HG03095 (cell line): ENCODE data around the gene LDAH.

Source experiments
- ATAC-seq: cut with Tn5 transposase; IDR thresholded peaks from one replicate; pipeline ENCODE4 v1.9.1; 2021; ENCODE audit warnings: moderate library complexity; ENCODE audit not compliant: unreplicated experiment

The LDAH gene

GRCh38 chr2:20669562-20670314 lies 153.2 kb downstream of the LDAH start:
- ATAC-seq: no peak

GRCh38 chr2:20668871-20669475 lies 153.9 kb downstream of the LDAH start:
- no peak for ATAC-seq

DNA sequence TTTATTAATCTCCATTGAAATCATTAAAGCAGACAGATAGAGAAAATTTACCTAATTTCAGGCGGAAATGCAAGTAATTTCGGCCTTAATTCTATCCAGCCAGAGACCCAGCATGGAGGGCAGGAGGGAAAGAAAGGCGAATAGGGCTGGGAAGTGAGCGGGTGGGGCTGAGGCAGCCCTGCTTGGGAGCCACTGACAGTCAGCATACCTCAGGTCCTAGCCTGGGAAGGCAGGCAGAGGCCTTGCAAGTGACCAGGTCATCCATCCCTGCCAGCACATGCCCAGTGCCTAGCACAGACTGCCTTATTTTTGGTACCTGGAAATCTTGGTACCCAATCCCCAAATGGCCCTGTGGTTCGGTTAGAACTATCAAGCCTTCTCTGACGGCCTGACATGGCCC lies 154.4 kb downstream of the LDAH start:
- no peak for ATAC-seq

- no peak for ATAC-seq
Measured at GRCh38 chr2:20667531-20668401, 155.1 kb downstream of the LDAH start.

GRCh38 chr2:20667151-20667530 lies 155.8 kb downstream of the LDAH start:
- ATAC-seq: no peak

DNA sequence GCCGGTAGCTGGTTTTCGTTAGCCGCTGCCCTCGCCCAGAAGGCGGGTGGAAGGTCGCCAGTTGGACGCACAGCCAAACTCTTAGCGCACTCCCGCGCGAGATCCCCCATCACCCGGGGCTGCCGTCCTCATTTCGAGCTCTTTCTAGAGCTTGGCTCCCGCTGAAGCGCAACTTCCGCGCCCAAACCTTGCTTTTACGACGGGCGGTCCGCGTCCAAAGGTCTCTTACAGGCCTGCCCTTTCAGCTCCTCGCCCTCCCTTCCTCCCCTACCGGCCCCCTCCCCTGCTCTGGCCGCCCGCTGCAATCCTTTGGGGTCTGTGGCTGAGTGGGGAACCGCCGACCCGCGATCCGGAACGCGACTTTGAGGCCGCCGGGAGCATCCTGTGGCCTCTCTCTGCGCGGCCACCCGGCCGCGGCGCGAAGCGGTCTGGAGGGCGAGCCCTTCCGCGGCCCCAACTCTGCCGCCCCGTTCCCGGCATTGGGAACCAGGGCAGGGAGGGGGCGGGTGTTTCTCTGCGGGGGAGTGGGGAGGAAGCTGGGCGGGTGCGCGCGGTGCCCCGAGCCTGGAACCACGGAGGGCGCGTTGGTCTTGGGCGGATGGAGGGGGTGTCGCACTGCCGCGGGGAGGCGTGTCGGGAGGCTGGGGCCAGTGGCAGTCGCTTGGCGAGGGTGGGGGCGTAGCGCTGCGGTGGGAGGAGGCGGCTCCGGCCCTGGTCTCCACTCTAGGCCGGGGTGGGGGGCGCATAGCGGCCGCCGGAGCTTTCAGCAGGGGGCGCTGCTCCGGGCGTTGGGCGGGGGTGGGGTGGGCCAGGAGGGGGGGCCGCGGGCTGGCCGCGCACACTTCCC lies 156.4 kb downstream of the LDAH start, which contains the start of gene GDF7:
TSS of gene GDF7 (plus strand) at position 841 of the 847 bp plus-strand sequence. CDS start 96 bp downstream, outside the sequence.
- ATAC-seq: no peak

GRCh38 chr2:20666005-20666303 lies 156.9 kb downstream of the LDAH start:
- no peak for ATAC-seq

DNA sequence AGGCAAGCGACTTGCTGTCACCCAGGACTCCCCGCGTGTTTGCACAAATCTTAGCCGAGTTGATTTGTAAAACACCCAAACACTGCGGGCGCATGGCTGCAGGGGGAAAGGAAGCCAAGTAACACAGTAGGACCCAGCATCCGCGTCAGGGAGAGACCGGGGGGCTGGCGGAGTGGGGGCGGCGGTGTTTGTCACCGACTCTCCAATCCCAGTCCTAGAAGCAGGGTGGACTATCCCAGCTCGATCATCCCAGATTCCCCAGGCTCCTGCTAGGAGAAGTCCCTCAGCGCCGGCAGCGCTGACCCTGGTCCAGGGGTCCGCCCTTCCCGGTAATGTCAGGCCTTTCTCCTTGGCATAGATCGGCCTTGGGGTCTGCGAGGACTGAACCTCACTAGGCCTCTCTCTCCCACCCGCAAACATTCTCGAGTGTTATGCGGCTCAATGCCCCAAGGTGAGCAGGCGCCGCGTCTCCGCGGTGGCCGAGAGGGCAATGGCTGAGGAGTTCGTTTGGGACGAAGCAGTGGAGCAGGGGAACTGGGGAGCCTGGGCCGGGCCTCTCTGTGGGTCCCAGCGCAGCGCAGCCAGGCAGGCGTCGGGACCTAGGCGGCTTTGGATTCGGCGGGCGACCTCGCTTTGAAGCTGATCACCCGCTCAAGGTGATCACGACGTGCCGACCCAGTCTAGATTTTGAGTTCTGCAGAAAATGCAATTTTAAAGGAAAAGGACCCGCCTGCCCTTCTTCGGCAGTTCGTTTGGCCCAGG lies 157.5 kb downstream of the LDAH start:
- ATAC-seq: no peak

DNA sequence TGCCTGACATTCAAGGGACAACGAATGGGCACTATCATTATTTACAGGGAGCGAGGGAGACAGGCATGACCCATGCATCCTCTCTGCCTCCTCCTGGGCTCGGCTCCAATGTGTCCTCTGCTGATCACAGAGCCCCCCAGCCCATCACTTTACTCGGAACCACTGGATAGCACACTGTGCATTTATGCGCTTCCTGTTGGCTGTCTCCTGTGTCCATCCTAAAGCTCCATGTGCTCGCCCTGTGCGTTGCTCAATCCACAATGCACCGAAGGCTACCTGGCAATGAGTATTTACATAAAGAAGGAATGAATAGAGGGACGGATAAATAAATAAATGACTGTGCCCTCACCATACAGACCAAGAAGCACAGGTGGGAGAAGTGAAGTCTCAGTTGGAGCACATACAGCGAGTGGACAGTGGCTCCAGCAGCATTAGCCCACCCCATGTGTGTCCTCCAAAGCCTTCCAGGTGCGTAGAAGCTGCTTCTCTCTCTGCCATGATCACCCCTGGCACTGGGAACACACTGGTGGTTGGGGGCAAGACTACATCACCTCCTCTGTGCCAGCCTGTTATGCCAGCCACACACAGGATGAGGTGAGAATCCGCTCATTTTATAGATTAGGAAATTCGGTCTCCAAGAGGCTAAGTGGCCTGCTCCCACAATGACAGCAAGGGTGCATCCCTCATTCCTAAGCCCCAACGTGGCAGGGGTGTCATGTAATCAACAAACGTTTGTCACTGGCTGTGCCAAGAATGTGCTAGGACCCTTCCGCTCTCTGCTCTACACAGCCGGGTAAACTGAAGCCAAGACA lies 158.3 kb downstream of the LDAH start:
- no peak for ATAC-seq

DNA sequence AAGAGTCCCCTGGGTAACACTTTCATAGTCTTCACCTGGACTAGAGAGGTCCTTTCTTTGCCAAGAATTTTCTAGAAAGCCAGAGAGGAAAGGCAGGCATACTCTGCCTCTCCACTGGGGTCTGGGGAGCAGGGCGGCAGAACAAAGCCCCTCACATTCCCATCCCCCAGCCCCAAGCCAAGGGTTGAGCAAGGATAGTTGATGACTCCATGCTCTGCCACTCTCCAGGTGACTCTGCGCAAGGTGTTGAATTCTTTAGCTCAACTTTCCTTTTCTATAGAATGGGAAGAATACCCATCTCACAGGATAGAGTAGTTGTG lies 158.9 kb downstream of the LDAH start:
- no peak for ATAC-seq

- ATAC-seq: no peak
Measured at GRCh38 chr2:20663196-20664070, 159.5 kb downstream of the LDAH start.

DNA sequence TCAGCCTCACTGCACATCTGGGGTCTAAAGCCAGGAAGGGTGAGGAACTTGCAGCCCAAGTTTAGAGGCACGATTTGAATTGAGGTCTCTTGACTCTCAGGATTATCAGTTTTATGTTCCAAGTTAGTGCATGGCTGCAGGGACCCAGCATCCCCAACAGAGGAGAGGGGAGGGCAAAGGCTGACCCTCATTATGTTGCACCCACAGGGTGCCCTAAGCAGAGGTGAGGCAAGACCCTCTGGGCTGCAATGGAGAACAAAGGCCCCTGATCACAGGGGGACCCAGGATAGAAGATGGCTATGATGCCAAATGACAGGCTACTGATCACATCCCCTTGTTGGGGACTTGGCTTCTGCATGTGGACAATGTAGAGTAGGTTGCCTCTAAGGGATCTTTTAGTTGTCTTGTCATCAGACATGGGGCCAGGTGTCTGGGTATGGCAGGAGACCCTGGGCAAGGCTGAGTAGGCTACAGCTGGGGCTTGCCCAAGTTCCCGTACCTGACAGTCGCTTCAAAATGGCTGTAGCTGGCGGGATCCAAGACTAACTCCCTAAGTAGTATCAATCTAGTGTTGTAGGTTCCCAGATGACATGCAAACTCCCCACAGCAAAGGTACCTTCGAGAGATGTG lies 160.5 kb downstream of the LDAH start:
- ATAC-seq: no peak

GRCh38 chr2:20661421-20662307 lies 161.2 kb downstream of the LDAH start:
- peak; percentile 42 for ATAC-seq

DNA sequence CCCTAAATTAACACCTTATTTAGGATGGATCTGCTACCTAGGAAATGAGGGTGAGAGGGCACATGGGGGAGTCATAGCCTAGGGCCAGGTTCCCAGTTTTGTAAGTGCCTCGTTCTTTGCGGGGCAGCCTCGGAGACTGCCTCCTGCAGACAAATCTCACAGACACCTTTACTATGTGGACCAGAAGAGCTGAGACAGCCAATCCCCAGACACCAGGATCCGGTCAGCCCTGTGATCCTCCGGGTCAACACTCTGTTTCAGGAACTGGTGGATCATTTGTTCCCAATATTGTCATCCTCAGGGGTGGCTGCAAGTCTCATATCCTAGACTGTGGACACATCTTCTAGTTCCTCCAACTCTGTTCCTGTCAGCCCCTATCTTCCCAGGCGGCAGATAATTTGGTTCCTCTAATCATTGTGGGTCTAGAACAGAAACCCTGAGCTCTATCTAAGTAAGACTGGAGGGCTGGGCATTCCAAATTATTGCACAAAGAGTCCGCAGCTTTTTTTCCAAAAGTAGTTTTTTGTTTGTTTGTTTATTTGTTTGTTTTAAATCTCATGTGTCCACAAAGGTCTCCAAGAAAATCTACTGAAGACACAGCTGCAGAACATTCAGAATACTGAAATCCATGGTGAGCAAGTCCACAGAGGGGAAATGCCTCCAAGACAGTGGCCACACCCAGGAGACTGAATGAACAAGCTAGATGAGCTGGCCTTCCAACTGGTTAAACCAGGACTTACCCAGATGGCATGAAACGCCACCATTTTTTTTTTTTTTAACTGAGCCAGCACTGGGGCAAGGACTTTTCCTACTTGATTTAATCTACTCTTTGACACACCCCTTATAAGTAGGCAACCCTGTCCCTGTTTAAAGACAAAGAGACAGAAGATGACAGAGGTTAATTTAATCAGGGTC lies 162.1 kb downstream of the LDAH start:
- ATAC-seq: no peak

GRCh38 chr2:20657522-20658235 lies 165.2 kb downstream of the LDAH start:
- ATAC-seq: no peak
